ENCODE measurements around the gene PAXIP1.

- TF ChIP-seq CTCF (conservative IDR thresholded peaks at IDR 0.05 in 1 of 2, IDR thresholded peaks at IDR 0.05 in 1 of 2; ENCODE audit: low read depth in 1 of 2, low read length in 2 of 2) (no peak), EZH2 (IDR thresholded peaks at IDR 0.05; ENCODE audit: low read length, missing control alignments) (no peak)
Observed at GRCh38 chr7:155002411-155003091, 373 bp downstream of the PAXIP1 start.
